ENCODE results near the gene UBE2E2. TPM values are rescaled to one million over a fixed set of nuclear protein-coding genes. Genes with fewer than 3 reads are reported as not detected.

Gene UBE2E2
- polyA plus RNA-seq, 2 donors, result 16.6 to 21.0 TPM

GRCh38 chr3:23263796-23264195 is 60.7 kb downstream of the UBE2E2 start:
- H3K27me3 ChIP-seq (ENCODE audit: control insufficient read depth in 1 of 2, insufficient read depth in 2 of 2, low read length in 2 of 2), result no peaks in the 10 kb centered on the region
- H3K36me3 ChIP-seq (ENCODE audit: control insufficient read depth in 2 of 2, insufficient read depth in 2 of 2, low read length in 1 of 2), result no peaks in the 10 kb centered on the region
- H3K4me3 ChIP-seq (ENCODE audit: low read depth in 1 of 2, low read length in 2 of 2), result no peak overlapping the region
- 61 to 69% methylated on average over 6 of the region's 6 CpGs for WGBS, 2 donors
- H3K9me3 ChIP-seq (ENCODE audit: control insufficient read depth in 2 of 2, insufficient read depth in 1 of 2, low read depth in 1 of 2, low read length in 1 of 2), result no peaks in the 10 kb centered on the region
- H3K4me1 ChIP-seq (ENCODE audit: control insufficient read depth in 2 of 2, insufficient read depth in 2 of 2, low read length in 1 of 2), result no peaks in the 10 kb centered on the region
- H3K27ac ChIP-seq (ENCODE audit: low read depth in 2 of 2, low read length in 1 of 2), result no peak overlapping the region

- Histone ChIP-seq H3K36me3 (ENCODE audit: control insufficient read depth in 2 of 2, insufficient read depth in 2 of 2, low read length in 1 of 2) (no peaks in the 10 kb centered on the region), H3K27me3 (ENCODE audit: control insufficient read depth in 1 of 2, insufficient read depth in 2 of 2, low read length in 2 of 2) (no peaks in the 10 kb centered on the region), H3K27ac (ENCODE audit: low read depth in 2 of 2, low read length in 1 of 2) (no peak overlapping the region), H3K9me3 (ENCODE audit: control insufficient read depth in 2 of 2, insufficient read depth in 1 of 2, low read depth in 1 of 2, low read length in 1 of 2) (no peaks in the 10 kb centered on the region), H3K4me3 (ENCODE audit: low read depth in 1 of 2, low read length in 2 of 2) (no peak overlapping the region), H3K4me1 (ENCODE audit: control insufficient read depth in 2 of 2, insufficient read depth in 2 of 2, low read length in 1 of 2) (no peaks in the 10 kb centered on the region)
- 92 to 93% methylated on average over 1 of the region's 1 CpG for WGBS, 2 donors
Observed at GRCh38 chr3:23264413-23264812, 61.3 kb downstream of the UBE2E2 start.

DNA sequence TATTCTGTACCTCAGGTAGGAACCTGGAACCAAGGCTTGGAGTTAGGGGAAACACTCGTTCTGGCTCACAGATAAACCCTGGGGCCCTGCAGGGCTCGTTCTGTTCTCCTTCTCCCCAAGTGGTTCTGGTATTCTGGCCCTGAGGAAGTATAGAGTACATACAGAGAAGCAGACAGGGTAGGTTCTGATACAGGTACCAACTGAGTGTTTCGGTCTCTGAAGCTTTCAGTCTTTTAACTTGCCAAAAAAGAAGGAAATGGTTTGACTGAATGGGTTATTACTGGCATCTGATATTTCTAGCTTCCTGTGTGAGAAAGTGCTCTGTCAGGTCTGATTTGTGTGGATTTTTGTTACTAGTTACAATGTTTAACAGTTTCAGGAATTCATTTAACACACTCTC is 67.3 kb downstream of the UBE2E2 start:
- H3K9me3 ChIP-seq (ENCODE audit: control insufficient read depth in 2 of 2, insufficient read depth in 1 of 2, low read depth in 1 of 2, low read length in 1 of 2), result peaks cover 0 to 5% of the 10 kb centered on the region in 2 donors
- 87% methylated on average over 3 of the region's 3 CpGs for WGBS, 2 donors
- H3K27ac ChIP-seq (ENCODE audit: low read depth in 2 of 2, low read length in 1 of 2), result no peak overlapping the region
- H3K4me3 ChIP-seq (ENCODE audit: low read depth in 1 of 2, low read length in 2 of 2), result no peak overlapping the region
- no peaks in the 10 kb centered on the region for H3K36me3 ChIP-seq (ENCODE audit: control insufficient read depth in 2 of 2, insufficient read depth in 2 of 2, low read length in 1 of 2)
- no peaks in the 10 kb centered on the region for H3K27me3 ChIP-seq (ENCODE audit: control insufficient read depth in 1 of 2, insufficient read depth in 2 of 2, low read length in 2 of 2)
- peaks cover 0 to 2% of the 10 kb centered on the region in 2 donors for H3K4me1 ChIP-seq (ENCODE audit: control insufficient read depth in 2 of 2, insufficient read depth in 2 of 2, low read length in 1 of 2)

- WGBS, 2 donors, result 94 to 95% methylated on average over 38 of the region's 38 CpGs
Observed at GRCh38 chr3:23271876-23272741, 69.0 kb downstream of the UBE2E2 start.

DNA sequence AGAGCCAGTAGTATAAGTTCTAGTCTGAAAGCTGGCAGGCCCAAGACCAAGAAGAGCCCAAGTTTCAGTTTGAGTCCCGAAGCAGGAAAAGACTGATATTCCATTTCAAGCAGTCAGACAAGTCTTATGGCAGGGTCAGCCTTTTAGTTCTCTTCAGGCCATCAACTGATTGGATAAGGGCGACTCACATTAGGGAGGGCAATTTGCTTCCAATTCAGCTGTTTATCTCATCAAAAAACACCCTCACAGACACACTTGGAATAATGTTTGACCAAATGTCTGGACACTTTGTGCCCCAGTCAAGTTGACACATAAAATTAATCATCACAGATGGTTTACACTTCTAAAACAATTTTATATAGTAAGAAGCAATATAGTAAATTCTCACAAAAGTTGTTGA is 69.7 kb downstream of the UBE2E2 start:
- Histone ChIP-seq H3K9me3 (ENCODE audit: control insufficient read depth in 2 of 2, insufficient read depth in 1 of 2, low read depth in 1 of 2, low read length in 1 of 2) (peaks cover 0 to 5% of the 10 kb centered on the region in 2 donors), H3K36me3 (ENCODE audit: control insufficient read depth in 2 of 2, insufficient read depth in 2 of 2, low read length in 1 of 2) (no peaks in the 10 kb centered on the region), H3K4me1 (ENCODE audit: control insufficient read depth in 2 of 2, insufficient read depth in 2 of 2, low read length in 1 of 2) (peaks cover 0 to 2% of the 10 kb centered on the region in 2 donors), H3K27me3 (ENCODE audit: control insufficient read depth in 1 of 2, insufficient read depth in 2 of 2, low read length in 2 of 2) (no peaks in the 10 kb centered on the region), H3K27ac (ENCODE audit: low read depth in 2 of 2, low read length in 1 of 2) (no peak overlapping the region), H3K4me3 (ENCODE audit: low read depth in 1 of 2, low read length in 2 of 2) (no peak overlapping the region)
- WGBS, 2 donors, result 84 to 94% methylated on average over 2 of the region's 2 CpGs

More at GRCh38 chr3:23271876-23272741, 69.0 kb downstream of the UBE2E2 start:
- Histone ChIP-seq H3K4me3 (ENCODE audit: low read depth in 1 of 2, low read length in 2 of 2) (no peak overlapping the region), H3K27ac (ENCODE audit: low read depth in 2 of 2, low read length in 1 of 2) (no peak overlapping the region), H3K27me3 (ENCODE audit: control insufficient read depth in 1 of 2, insufficient read depth in 2 of 2, low read length in 2 of 2) (no peaks in the 10 kb centered on the region), H3K4me1 (ENCODE audit: control insufficient read depth in 2 of 2, insufficient read depth in 2 of 2, low read length in 1 of 2) (peaks cover 0 to 2% of the 10 kb centered on the region in 2 donors), H3K9me3 (ENCODE audit: control insufficient read depth in 2 of 2, insufficient read depth in 1 of 2, low read depth in 1 of 2, low read length in 1 of 2) (peaks cover 0 to 5% of the 10 kb centered on the region in 2 donors), H3K36me3 (ENCODE audit: control insufficient read depth in 2 of 2, insufficient read depth in 2 of 2, low read length in 1 of 2) (no peaks in the 10 kb centered on the region)

- WGBS, 2 donors, result 89% methylated on average over 8 of the region's 8 CpGs
- Histone ChIP-seq H3K4me3 (ENCODE audit: low read depth in 1 of 2, low read length in 2 of 2) (no peak overlapping the region), H3K27ac (ENCODE audit: low read depth in 2 of 2, low read length in 1 of 2) (no peak overlapping the region), H3K27me3 (ENCODE audit: control insufficient read depth in 1 of 2, insufficient read depth in 2 of 2, low read length in 2 of 2) (no peaks in the 10 kb centered on the region), H3K4me1 (ENCODE audit: control insufficient read depth in 2 of 2, insufficient read depth in 2 of 2, low read length in 1 of 2) (peaks cover 0 to 2% of the 10 kb centered on the region in 2 donors), H3K9me3 (ENCODE audit: control insufficient read depth in 2 of 2, insufficient read depth in 1 of 2, low read depth in 1 of 2, low read length in 1 of 2) (peaks cover 0 to 5% of the 10 kb centered on the region in 2 donors), H3K36me3 (ENCODE audit: control insufficient read depth in 2 of 2, insufficient read depth in 2 of 2, low read length in 1 of 2) (no peaks in the 10 kb centered on the region)
Observed at GRCh38 chr3:23275061-23275460, 71.9 kb downstream of the UBE2E2 start.

GRCh38 chr3:23275814-23276213 is 72.7 kb downstream of the UBE2E2 start:
- Histone ChIP-seq H3K27ac (ENCODE audit: low read depth in 2 of 2, low read length in 1 of 2) (no peak overlapping the region), H3K27me3 (ENCODE audit: control insufficient read depth in 1 of 2, insufficient read depth in 2 of 2, low read length in 2 of 2) (no peaks in the 10 kb centered on the region), H3K9me3 (ENCODE audit: control insufficient read depth in 2 of 2, insufficient read depth in 1 of 2, low read depth in 1 of 2, low read length in 1 of 2) (peaks cover 0 to 5% of the 10 kb centered on the region in 2 donors), H3K4me1 (ENCODE audit: control insufficient read depth in 2 of 2, insufficient read depth in 2 of 2, low read length in 1 of 2) (no peaks in the 10 kb centered on the region), H3K36me3 (ENCODE audit: control insufficient read depth in 2 of 2, insufficient read depth in 2 of 2, low read length in 1 of 2) (no peaks in the 10 kb centered on the region), H3K4me3 (ENCODE audit: low read depth in 1 of 2, low read length in 2 of 2) (no peak overlapping the region)
- 89% methylated on average over 2 of the region's 2 CpGs for WGBS, 2 donors

DNA sequence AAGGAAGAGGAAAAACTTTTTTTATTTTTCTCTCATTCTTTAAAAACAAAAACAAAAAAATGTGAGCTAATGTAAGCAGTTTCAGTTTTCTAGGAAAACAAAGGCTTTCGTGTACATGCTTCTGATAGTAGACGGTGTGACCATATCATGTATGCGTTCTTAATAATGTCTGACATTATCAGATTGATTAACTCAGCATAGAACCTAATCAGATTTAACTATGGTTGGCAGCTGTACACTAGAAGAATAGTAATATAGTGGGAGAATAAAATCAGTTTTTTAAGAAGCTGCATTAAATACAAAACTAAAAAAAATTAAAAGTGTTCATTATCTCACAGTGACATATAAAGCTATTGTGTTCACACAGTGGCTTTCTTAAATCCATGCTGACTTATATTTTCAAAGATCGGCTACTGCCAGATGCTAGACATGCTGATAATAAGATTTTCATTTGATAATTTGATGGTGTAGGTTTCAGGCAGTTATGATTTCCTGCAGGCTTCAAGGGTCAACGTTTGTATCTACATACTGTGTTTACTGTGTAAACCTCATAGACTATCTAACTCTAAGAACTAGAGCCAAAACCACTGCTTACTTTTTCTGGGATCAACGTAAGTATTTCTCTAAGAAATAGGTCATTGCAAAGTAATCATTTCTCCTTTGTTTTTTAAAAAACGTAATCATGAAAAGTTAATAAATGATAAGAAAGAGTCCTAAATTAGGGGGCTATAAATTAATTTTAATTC is 74.0 kb downstream of the UBE2E2 start:
- Histone ChIP-seq H3K9me3 (ENCODE audit: control insufficient read depth in 2 of 2, insufficient read depth in 1 of 2, low read depth in 1 of 2, low read length in 1 of 2) (peaks cover 0 to 2% of the 10 kb centered on the region in 2 donors), H3K36me3 (ENCODE audit: control insufficient read depth in 2 of 2, insufficient read depth in 2 of 2, low read length in 1 of 2) (no peaks in the 10 kb centered on the region)
- 59 to 75% methylated on average over 7 of the region's 7 CpGs for WGBS, 2 donors

GRCh38 chr3:23277688-23278087 is 74.6 kb downstream of the UBE2E2 start:
- no peaks in the 10 kb centered on the region for H3K4me1 ChIP-seq (ENCODE audit: control insufficient read depth in 2 of 2, insufficient read depth in 2 of 2, low read length in 1 of 2)
- H3K27me3 ChIP-seq (ENCODE audit: control insufficient read depth in 1 of 2, insufficient read depth in 2 of 2, low read length in 2 of 2), result no peaks in the 10 kb centered on the region
- no peak overlapping the region for H3K27ac ChIP-seq (ENCODE audit: low read depth in 2 of 2, low read length in 1 of 2)
- H3K36me3 ChIP-seq (ENCODE audit: control insufficient read depth in 2 of 2, insufficient read depth in 2 of 2, low read length in 1 of 2), result no peaks in the 10 kb centered on the region
- no peaks in the 10 kb centered on the region for H3K9me3 ChIP-seq (ENCODE audit: control insufficient read depth in 2 of 2, insufficient read depth in 1 of 2, low read depth in 1 of 2, low read length in 1 of 2)
- 68 to 72% methylated on average over 3 of the region's 3 CpGs for WGBS, 2 donors
- no peak overlapping the region for H3K4me3 ChIP-seq (ENCODE audit: low read depth in 1 of 2, low read length in 2 of 2)

More for the DNA sequence above, 74.0 kb downstream of the UBE2E2 start:
- no peak overlapping the region for H3K27ac ChIP-seq (ENCODE audit: low read depth in 2 of 2, low read length in 1 of 2)
- H3K27me3 ChIP-seq (ENCODE audit: control insufficient read depth in 1 of 2, insufficient read depth in 2 of 2, low read length in 2 of 2), result no peaks in the 10 kb centered on the region
- H3K4me1 ChIP-seq (ENCODE audit: control insufficient read depth in 2 of 2, insufficient read depth in 2 of 2, low read length in 1 of 2), result no peaks in the 10 kb centered on the region
- H3K4me3 ChIP-seq (ENCODE audit: low read depth in 1 of 2, low read length in 2 of 2), result no peak overlapping the region
